Measurements from ENCODE around the gene FTSJ1.
"Not testable (repeated sequence)": the region's sequence is repeated elsewhere in the genome, so short reads cannot be mapped to it uniquely, and the experiment has no call there.

FTSJ1 gene, protein sequence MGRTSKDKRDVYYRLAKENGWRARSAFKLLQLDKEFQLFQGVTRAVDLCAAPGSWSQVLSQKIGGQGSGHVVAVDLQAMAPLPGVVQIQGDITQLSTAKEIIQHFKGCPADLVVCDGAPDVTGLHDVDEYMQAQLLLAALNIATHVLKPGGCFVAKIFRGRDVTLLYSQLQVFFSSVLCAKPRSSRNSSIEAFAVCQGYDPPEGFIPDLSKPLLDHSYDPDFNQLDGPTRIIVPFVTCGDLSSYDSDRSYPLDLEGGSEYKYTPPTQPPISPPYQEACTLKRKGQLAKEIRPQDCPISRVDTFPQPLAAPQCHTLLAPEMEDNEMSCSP

GRCh38 chrX:48475774-48476577 is at the start of gene FTSJ1:
FTSJ1 (plus strand) TSS chrX:48476199; CDS start chrX:48478048, 1,849 bp downstream.
- DNase-seq (ENCODE audit: low read depth) = peak; percentile 67

DNA sequence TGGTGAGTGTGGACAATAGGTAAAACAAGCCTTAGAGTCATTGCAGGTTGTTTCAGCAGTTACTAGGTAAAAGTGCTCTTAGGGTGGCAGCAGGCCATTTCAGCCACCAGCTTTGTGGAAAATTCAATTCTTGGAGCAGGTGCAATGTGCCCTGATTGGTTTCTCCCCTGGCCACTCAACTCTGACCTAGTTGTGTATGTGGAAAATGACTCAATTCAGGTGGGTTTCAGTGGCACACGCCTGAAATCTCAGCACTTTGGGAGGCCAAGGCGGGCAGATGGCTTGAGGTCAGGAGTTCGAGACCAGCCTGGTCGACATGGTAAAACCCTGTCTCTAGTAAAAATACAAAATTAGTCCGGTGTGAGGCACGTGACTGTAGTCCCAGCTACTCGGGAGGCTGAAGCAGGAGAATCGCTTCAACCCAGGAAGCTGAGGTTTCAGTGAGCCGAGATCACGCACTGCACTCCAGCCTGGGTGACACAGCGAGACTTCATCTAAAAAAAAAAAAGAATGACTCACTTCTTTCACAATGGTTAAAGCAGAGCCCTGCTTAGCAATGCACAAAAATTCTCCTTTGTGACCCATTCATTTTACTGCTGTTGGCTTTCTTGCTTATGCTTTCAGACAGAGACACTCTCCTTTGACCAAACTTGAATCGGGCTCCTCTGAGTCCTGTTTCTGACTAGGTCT is 48.8 kb upstream of the FTSJ1 start:
- DNase-seq (ENCODE audit: low read depth) = not testable (repeated sequence)

GRCh38 chrX:48429606-48430005 is 46.4 kb upstream of the FTSJ1 start:
- DNase-seq (ENCODE audit: low read depth) = not testable (repeated sequence)

DNA sequence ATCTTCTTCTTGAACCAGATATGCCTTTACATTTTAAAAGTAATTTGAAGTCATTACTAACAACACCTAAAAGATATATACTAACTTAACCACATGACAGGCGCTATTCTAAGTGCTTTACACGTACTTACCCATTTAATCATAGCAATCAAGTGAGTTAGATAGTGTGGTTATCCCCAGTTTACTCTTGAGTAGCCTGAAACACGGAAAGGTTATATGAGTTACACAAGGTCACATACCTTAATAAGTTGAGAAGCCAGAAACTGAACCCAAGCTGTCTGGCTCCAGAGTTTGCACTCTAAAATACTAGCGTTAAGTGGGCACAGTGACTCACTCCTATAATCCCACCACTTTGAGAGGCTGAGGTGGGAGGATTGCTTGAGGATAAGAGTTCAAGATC is 45.8 kb upstream of the FTSJ1 start:
- DNase-seq (ENCODE audit: low read depth) = not testable (repeated sequence)

DNA sequence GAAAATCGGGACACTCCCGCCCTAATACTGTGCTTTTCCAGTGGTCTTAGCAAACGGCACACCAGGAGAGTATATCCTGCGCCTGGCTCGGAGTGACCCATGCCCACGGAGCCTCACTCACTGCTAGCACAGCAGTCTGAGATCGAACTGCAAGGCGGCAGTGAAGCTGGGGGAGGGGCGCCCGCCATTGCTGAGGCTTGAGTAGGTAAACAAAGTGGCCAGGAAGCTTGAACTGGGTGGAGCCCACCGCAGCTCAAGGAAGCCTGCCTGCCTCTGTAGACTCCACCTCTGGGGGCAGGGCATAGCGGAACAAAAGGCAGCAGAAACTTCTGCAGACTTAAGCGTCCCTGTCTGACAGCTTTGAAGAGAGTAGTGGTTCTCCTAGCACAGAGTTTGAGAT is 42.3 kb upstream of the FTSJ1 start:
- DNase-seq (ENCODE audit: low read depth) = not testable (repeated sequence)

DNA sequence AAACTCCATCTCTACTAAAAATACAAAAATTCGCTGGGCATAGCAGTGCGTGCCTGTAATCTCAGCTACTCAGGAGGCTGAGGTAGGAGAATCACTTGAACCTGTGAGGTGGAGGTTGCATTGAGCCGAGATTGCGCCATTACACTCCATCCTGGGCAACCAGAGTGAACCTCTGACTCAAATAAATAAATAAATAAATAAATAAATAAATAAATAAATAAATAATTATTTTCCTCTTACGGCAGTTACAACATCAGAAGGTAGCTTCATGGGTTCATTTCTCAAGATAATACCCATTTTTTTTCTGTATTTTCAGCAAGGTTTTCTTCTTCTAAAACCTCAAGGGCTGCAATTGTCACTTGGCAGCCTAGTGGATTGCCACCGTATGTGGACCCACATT is 28.8 kb upstream of the FTSJ1 start:
- DNase-seq (ENCODE audit: low read depth) = not testable (repeated sequence)

DNA sequence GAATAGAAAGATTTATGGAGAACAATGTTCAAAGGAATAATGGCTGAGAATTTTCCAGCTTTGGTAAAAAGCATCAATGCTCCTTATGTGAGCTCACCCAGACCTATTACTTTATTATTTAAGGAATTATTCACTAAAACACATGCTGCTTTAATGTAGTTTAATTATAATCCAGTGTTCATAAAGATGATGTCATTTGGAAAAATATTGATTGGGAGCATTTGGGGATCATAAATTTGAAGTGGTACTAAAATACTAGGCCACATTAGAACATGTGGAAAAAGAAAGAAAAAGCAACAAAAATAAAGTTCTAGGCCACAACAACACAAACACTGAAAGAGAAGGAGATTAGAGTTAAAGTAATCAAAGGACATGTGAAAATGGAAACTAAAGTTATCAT is 25.9 kb upstream of the FTSJ1 start:
- no peak for DNase-seq (ENCODE audit: low read depth)

DNA sequence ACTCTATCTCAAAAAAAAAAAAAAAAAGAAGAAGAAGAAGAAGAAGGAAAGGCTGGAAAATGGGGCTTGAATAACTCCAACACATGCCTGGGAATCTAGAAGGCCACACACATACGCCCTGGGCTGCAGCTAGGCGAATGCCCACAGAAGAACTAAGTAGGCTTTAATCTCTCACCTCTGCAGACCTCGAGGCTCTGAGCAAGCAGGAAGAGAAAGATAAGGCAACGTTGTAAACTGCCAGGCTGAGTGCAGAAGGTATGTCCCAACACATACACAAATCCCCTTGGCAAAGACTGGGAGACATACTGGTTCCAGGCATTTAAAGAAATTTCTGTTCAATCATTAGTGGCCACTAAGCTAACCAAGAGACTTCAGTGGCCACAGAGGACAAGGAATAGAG is 24.3 kb upstream of the FTSJ1 start:
- DNase-seq (ENCODE audit: low read depth) = no peak

GRCh38 chrX:48456628-48457331 is 19.2 kb upstream of the FTSJ1 start:
- no peak for DNase-seq (ENCODE audit: low read depth)

DNA sequence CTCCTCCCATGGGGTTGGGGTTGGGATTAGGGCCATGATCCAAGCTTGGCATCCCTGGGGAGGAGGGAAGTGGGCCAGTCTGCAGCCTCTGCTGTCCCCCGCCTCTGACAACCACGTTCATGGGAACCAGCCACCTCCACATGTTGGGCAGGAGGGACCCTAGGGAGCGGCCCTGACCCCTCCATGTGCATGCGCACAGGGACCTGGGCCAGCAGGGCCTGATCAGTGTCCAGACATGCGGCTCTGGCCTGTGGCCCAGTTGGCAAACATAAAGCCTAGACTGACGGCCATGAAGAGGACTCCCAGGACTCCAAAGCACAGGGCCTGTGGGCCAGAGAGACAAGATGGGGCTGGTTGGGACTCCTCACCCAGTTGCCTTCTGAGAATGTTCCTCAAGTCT is 17.3 kb upstream of the FTSJ1 start:
- no peak for DNase-seq (ENCODE audit: low read depth)

GRCh38 chrX:48459483-48459882 is 16.5 kb upstream of the FTSJ1 start:
- DNase-seq (ENCODE audit: low read depth) = no peak

DNA sequence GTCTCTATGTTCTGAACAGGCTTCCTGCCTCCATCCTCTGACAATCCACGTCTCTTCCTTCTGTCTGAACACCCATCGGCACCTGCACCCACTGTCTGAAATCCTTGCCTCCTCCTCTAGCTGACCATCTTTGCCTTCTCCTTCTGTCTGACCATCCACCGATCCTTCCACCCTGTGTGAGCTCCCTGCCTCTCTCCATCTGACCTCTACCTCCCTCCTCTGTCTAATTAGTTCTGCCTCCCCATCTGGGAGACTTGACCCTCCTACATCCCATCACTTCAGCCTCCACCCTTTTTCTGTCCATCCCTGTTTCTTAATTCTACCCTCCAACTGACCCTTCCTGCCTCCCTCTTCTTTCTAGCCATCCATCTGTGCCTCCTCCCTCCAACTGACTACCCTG is 16.0 kb upstream of the FTSJ1 start:
- DNase-seq (ENCODE audit: low read depth) = no peak

DNA sequence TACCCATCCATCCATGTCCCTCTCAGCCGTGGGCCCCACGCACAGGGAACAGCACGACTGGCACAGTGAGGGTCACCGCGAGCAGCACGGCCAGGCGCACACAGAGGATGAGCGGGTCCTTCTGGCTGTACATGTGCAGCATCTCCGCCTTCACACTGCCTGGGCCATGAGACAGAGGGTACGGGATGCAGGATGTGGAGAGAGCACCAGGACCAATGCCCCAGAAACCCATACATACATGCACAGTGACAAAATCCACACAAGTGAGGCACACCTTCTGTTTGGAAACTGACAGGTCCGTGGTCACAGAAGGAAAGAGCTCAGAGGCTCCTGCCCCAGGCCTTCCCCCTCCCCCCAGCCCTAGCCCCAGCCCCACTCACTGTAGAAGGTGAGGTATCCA is 15.4 kb upstream of the FTSJ1 start:
- no peak for DNase-seq (ENCODE audit: low read depth)

DNA sequence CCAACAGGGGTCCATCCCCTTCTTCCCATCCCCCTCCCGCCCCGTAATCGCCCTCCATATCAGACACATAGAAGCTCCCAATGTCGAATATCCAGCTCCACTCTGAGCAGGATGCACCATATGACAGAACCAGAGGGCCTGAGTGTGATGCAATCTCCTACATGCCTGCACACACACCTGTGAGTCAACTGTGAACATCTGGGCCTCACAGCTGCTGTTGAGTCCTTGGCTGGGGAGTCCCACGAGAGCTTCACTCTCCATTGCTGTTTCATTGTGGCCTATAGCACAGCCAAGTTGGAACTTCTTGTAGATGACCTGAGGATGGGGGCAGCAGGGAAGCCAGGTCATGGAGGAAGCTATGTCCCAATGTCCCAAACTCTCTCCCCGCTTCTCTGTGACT is 14.2 kb upstream of the FTSJ1 start:
- no peak for DNase-seq (ENCODE audit: low read depth)

GRCh38 chrX:48465336-48465933 is 10.6 kb upstream of the FTSJ1 start:
- peak; percentile 80 for DNase-seq (ENCODE audit: low read depth)

- DNase-seq (ENCODE audit: low read depth) = no peak
These were observed 9.3 kb upstream of the FTSJ1 start for GRCh38 chrX:48466696-48467095.

DNA sequence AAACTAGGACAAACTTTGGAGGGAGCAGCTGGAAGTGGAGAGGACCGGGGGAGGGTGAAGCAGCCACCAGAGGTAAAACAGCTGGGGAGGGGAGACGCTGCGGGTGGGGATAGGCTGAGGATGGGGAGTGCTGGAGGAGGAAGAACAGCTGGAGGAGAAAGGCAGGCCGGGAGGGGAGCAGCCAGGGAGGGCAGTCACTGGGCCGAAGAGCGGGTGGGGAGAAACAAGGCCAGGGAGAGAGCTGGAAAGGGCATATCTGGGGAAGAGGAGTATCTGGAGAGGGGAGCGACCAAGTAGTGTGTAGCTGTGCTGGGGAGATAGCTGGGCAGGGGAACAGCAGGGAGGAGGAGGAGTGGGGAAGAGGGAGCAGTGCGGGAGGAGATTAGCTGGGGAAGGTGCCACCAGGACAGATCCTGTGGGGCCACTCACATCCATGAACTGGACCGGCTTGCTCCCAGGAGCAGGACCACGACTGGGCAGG is 8.7 kb upstream of the FTSJ1 start:
- DNase-seq (ENCODE audit: low read depth) = no peak

- no peak for DNase-seq (ENCODE audit: low read depth)
These were observed 7.7 kb upstream of the FTSJ1 start for GRCh38 chrX:48468247-48468671.

DNA sequence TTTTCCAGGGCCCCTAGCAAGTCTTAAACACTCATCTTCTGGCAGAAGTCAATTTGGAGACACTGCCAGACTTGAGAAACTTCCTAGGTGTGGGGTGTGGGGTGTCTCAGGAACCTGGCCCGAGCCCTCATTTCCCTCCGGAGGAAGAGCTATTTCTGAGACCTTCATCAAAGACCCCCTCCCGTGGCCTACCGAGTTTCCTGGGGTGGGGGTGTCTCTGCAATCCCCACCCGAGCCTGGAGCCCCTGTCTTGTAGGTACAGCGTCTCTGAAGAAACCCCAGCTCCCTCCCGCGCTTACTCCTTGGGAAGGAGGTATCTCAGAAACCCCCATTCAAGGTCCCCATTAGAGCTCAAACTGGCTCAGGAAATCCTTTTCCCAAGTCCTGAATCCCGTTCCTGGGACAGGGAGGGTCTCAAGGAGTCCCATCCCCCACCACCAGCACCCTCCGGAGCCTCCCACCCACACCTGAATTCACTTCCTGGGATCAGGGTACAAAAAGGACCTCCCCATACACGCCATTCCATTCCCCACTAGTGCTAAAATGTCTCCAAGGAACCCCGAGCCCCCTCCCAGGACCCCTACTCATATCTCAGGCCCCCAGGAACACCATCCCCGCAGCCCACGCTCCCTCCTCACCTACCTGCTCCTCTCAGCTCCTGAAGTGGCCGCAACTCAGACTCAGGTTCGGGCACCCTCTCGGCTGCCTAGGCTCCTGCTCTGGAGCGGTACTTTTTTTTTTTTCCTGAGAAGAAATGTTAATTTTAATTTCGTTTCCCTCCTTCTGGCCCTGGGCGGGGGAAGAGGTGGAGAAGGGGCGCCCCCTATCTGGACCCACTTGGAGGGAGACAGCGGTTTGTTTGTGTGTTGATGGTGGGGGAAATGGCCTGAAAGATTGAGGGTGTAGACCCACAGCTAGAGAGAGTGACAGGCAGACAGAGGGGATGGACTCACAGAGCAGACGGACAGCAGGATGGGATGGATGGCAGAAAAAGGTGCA is 7.0 kb upstream of the FTSJ1 start:
- DNase-seq (ENCODE audit: low read depth) = no peak

DNA sequence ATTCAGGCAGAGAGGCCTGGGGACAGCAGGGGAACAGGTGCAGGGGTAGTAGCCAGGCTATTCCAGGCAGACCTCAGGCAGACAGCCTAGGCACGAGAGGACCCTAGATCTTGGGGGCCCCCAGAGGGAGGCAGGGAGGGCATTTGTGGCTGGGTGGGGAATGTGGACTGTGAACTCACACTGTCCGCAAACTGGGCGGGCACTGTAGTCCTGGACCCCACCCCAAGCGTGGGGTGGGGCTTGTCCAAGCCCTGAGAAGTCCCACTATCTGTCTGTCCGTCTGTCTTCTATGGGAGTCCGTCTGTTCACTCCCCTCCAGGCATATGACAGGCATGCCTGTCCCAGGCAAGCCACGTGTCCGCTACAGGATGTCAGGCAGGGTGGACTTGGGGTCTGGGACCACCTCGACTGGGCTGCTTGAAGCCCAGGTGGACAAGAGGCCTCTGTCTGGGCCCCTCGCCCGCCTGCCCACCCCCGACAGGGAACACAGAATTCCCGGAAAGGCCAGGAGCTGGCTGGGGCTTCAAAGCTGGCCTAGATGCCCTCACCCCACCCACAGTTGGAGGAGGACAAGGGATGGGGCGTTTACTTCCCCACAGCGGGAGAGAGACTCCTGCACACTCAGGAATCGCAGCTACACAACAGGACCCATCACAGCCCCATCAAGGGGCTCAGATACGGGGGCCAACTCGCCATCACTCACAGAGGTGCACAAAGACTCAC is 5.7 kb upstream of the FTSJ1 start, which contains the start of gene SLC38A5:
Gene SLC38A5, minus strand, starts transcription at position 151 of the 723 bp plus-strand sequence. CDS start 2,336 bp downstream, outside the sequence.
- no peak for DNase-seq (ENCODE audit: low read depth)

All from non-pigmented ciliary epithelial cell (primary cell).